Right atrium auricular region (tissue), 2 donors: ENCODE measurements around the gene MALRD1. TPM values are rescaled to one million over a fixed set of nuclear protein-coding genes. Genes with fewer than 3 reads are reported as not detected.

Experiments
- DNase-seq: peaks from one replicate; pipeline ENCODE4 v3.0.0-alpha.2; 2019; ENCODE audit warnings: low spot score
- H3K27ac ChIP-seq, 2 donors: fragments of 200-600 bp; sonication (generic); 1 replicate in 1 of 2; 2 replicates in 1 of 2; pipeline ENCODE4 v1.5.1; 2016 to 2019
- H3K27me3 ChIP-seq, 2 donors: fragments of 200-600 bp; sonication (generic); one replicate each; pipeline versions ENCODE4 v1.5.1 to v1.6.0; 2017 to 2019
- H3K36me3 ChIP-seq: fragments of 200-600 bp; sonication (generic); one replicate; pipeline ENCODE4 v1.5.1; 2016
- H3K4me1 ChIP-seq, 2 donors: fragments of 200-600 bp; sonication (generic); one replicate each; pipeline versions ENCODE4 v1.5.1 to v1.6.0; 2017 to 2019
- H3K4me3 ChIP-seq, 2 donors: fragments of 200-600 bp; sonication (generic); 1 replicate in 1 of 2; 2 replicates in 1 of 2; pipeline ENCODE4 v1.5.1; 2017 to 2019; ENCODE audit warnings: mild to moderate bottlenecking in 1 of 2, moderate library complexity in 1 of 2
- H3K9me3 ChIP-seq, 2 donors: fragments of 200-600 bp; sonication (generic); one replicate each; pipeline ENCODE4 v1.5.1; 2019
- CTCF ChIP-seq, 2 donors: fragments of 200-600 bp; sonication (generic); IDR thresholded peaks; one replicate each; pipeline ENCODE4 v1.5.1; 2019; ENCODE audit warnings: antibody characterized with exemption in 2 of 2
- total RNA-seq, 2 donors: library from RNA; depleted of rRNA; stranded (reverse); fragments of >200 nt; gene quantifications; one replicate each; pipeline ENCODE4 v1.1.0, GENCODE V29; 2016

Gene MALRD1
- total RNA-seq, 2 donors from 2014 or later = 0.71 to 1.3 TPM

- no peak overlapping the region for H3K27ac ChIP-seq
- H3K27me3 ChIP-seq = no peaks in the 10 kb centered on the region
- H3K4me3 ChIP-seq = no peak overlapping the region
- peaks cover 0 to 7% of the 10 kb centered on the region in 2 donors for H3K9me3 ChIP-seq
- no peaks in the 10 kb centered on the region for H3K36me3 ChIP-seq
- no peak for TF ChIP-seq CTCF (IDR thresholded peaks at IDR 0.05)
- no peaks in the 10 kb centered on the region for H3K4me1 ChIP-seq
- no peak for DNase-seq
Observed at GRCh38 chr10:19683356-19683755, 634.8 kb downstream of the MALRD1 start.

GRCh38 chr10:19683960-19684359 lies 635.4 kb downstream of the MALRD1 start:
- Histone ChIP-seq H3K27me3 (no peaks in the 10 kb centered on the region), H3K4me3 (no peak overlapping the region), H3K9me3 (peaks cover 0 to 7% of the 10 kb centered on the region in 2 donors), H3K4me1 (no peaks in the 10 kb centered on the region), H3K27ac (no peak overlapping the region), H3K36me3 (no peaks in the 10 kb centered on the region)
- no peak for TF ChIP-seq CTCF (IDR thresholded peaks at IDR 0.05)
- no peak for DNase-seq

GRCh38 chr10:19688344-19688743 lies 639.7 kb downstream of the MALRD1 start:
- Histone ChIP-seq H3K4me1 (no peaks in the 10 kb centered on the region), H3K36me3 (no peaks in the 10 kb centered on the region), H3K27ac (no peak overlapping the region), H3K4me3 (no peak overlapping the region), H3K9me3 (no peaks in the 10 kb centered on the region), H3K27me3 (no peaks in the 10 kb centered on the region)
- TF ChIP-seq CTCF (IDR thresholded peaks at IDR 0.05) = no peak
- no peak for DNase-seq

DNA sequence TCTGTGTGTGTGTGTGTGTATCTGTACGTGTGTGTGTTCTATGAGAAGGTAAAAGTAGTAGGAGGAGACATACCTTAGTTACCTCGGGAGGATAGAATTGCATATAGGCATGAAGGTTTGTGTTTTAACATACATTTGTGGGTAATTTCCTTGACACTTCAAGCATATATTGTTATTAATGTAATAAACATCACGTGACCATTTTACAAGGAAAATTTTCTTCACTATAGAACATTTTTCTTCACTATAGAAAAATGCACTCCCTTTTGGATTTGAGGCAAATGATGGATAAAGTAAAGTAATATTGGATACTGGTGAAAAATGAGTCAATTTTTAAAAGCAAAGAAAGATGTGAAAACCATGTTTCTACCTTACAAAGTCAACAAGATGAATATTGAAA lies 640.6 kb downstream of the MALRD1 start:
- Histone ChIP-seq H3K4me1 (no peaks in the 10 kb centered on the region), H3K4me3 (no peak overlapping the region), H3K27me3 (no peaks in the 10 kb centered on the region), H3K36me3 (no peaks in the 10 kb centered on the region), H3K27ac (no peak overlapping the region), H3K9me3 (no peaks in the 10 kb centered on the region)
- TF ChIP-seq CTCF (IDR thresholded peaks at IDR 0.05) = no peak
- DNase-seq = no peak

DNA sequence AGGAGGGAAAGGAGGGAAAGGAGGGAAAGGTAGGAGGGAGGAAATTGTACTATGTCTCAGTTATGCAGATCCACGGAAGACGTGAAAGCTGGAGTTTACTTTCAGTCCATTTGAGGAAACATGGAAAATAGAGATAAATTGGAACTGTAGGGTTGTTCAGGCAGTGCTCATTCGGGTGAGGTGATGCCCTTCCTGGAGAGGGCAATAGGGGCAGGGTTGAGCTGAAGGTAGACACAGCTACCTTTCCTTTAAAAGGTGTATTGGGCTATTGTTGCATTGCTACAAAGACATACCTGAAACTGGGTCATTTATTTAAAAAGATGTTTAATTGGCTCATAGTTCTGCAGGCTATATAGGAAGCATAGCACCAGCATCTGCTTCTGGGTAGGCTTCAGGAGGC lies 650.7 kb downstream of the MALRD1 start:
- no peak overlapping the region for H3K4me3 ChIP-seq
- H3K36me3 ChIP-seq = no peaks in the 10 kb centered on the region
- no peak for DNase-seq
- H3K4me1 ChIP-seq = no peaks in the 10 kb centered on the region
- TF ChIP-seq CTCF (IDR thresholded peaks at IDR 0.05) = no peak
- H3K9me3 ChIP-seq = no peaks in the 10 kb centered on the region
- H3K27ac ChIP-seq = no peak overlapping the region
- no peaks in the 10 kb centered on the region for H3K27me3 ChIP-seq

- no peak for DNase-seq
- Histone ChIP-seq H3K27me3 (no peaks in the 10 kb centered on the region), H3K4me1 (no peaks in the 10 kb centered on the region), H3K4me3 (no peak overlapping the region), H3K27ac (no peak overlapping the region), H3K9me3 (no peaks in the 10 kb centered on the region), H3K36me3 (no peaks in the 10 kb centered on the region)
- TF ChIP-seq CTCF (IDR thresholded peaks at IDR 0.05) = no peak
Observed at GRCh38 chr10:19701427-19702052, 652.9 kb downstream of the MALRD1 start.
